ENCODE results near the gene COX19.

DNA sequence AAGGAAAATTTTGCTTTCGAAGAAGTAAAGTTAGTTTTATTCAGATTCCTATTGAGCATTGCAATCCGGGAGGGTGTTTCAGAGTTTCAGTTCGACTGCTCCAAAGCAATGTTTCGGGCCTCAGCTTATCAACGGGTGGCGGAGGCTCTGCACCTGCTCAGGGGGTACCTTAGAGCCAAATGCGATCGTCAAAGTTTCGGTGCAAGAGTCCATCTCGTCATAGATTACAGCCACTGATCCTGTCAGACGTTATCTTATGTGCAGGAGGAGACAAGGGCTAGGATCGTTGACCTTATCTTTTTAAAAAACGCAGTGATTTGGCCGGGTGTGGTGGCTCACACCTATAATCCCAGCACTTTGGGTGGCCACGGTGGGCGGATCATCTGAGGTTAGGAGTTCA lies 3.8 kb upstream of the COX19 start:
- TF ChIP-seq, protein P1, sequence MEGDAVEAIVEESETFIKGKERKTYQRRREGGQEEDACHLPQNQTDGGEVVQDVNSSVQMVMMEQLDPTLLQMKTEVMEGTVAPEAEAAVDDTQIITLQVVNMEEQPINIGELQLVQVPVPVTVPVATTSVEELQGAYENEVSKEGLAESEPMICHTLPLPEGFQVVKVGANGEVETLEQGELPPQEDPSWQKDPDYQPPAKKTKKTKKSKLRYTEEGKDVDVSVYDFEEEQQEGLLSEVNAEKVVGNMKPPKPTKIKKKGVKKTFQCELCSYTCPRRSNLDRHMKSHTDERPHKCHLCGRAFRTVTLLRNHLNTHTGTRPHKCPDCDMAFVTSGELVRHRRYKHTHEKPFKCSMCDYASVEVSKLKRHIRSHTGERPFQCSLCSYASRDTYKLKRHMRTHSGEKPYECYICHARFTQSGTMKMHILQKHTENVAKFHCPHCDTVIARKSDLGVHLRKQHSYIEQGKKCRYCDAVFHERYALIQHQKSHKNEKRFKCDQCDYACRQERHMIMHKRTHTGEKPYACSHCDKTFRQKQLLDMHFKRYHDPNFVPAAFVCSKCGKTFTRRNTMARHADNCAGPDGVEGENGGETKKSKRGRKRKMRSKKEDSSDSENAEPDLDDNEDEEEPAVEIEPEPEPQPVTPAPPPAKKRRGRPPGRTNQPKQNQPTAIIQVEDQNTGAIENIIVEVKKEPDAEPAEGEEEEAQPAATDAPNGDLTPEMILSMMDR (IDR thresholded peaks at IDR 0.05), result no peak
- TF ChIP-seq POLR2AphosphoS5 (IDR thresholded peaks at IDR 0.05; ENCODE audit: low read depth, low read length), result no peak
- TF ChIP-seq, protein P2, sequence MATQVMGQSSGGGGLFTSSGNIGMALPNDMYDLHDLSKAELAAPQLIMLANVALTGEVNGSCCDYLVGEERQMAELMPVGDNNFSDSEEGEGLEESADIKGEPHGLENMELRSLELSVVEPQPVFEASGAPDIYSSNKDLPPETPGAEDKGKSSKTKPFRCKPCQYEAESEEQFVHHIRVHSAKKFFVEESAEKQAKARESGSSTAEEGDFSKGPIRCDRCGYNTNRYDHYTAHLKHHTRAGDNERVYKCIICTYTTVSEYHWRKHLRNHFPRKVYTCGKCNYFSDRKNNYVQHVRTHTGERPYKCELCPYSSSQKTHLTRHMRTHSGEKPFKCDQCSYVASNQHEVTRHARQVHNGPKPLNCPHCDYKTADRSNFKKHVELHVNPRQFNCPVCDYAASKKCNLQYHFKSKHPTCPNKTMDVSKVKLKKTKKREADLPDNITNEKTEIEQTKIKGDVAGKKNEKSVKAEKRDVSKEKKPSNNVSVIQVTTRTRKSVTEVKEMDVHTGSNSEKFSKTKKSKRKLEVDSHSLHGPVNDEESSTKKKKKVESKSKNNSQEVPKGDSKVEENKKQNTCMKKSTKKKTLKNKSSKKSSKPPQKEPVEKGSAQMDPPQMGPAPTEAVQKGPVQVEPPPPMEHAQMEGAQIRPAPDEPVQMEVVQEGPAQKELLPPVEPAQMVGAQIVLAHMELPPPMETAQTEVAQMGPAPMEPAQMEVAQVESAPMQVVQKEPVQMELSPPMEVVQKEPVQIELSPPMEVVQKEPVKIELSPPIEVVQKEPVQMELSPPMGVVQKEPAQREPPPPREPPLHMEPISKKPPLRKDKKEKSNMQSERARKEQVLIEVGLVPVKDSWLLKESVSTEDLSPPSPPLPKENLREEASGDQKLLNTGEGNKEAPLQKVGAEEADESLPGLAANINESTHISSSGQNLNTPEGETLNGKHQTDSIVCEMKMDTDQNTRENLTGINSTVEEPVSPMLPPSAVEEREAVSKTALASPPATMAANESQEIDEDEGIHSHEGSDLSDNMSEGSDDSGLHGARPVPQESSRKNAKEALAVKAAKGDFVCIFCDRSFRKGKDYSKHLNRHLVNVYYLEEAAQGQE (IDR thresholded peaks at IDR 0.05; ENCODE audit: insufficient read depth in 1 of 2, low read depth in 2 of 2, low read length in 1 of 2), result no peak
- no peak for TF ChIP-seq SIN3A (IDR thresholded peaks at IDR 0.05; ENCODE audit: borderline replicate concordance, insufficient read depth, low read depth, low read length)

All from Panc1 (cell line).